Measurements from ENCODE around the gene GLRX2. TPM values are rescaled to one million over a fixed set of nuclear protein-coding genes. Genes with fewer than 3 reads are reported as not detected.

Gene GLRX2
- total RNA-seq (2014; rRNA removed; shearing (Covaris generic)): 10.6 and 11.0 TPM in 2 replicates
- total RNA-seq (2022): 21.9 and 24.0 TPM in 2 replicates
- Bru-seq, nascent RNA: percentile 61 among the genes with signal in this experiment
- percentile 59 among the genes with signal in this experiment for BruChase-seq, experiment 1, labeled RNA remaining after a 6-hour chase
- percentile 56 among the genes with signal in this experiment for BruChase-seq, experiment 2, labeled RNA remaining after a 2-hour chase
- long read RNA-seq, transcript GLRX2-201 (4 exons, 701 nt): major isoform, 16 of 17 reads
- long read RNA-seq, partial matches to known transcripts: 1 of 17 reads
- long read RNA-seq, other reads (novel, unspliced or antisense): 0 of 17 reads

GRCh38 chr1:193104907-193105820 is at the start of gene GLRX2:
GLRX2 (minus strand) TSS chr1:193105414; CDS start chr1:193105382, 32 bp downstream.
- CTCF ChIA-PET (ENCODE audit: unreplicated experiment): interaction anchor here (0.6 to 1.0 kb wide), 2 partner anchors 46 kb away, joined by 3 to 7 read pairs; partner anchors contain the start of gene UCHL5
- peak within 1 kb of the TSS; percentile 92 for H3K4me2 ChIP-seq (ENCODE audit: low read length)
- TF ChIP-seq EZH2phosphoT487 (IDR thresholded peaks at IDR 0.05; ENCODE audit: borderline replicate concordance, low read depth, low read length) (no peak), CTCF (conservative IDR thresholded peaks at IDR 0.05; ENCODE audit: low read length) (peak; percentile 42)
- POLR2A ChIA-PET: interaction anchor here (0.5 to 3.9 kb wide), 10 partner anchors 8 to 477 kb away, joined by 3 to 18 read pairs (median 5); partner anchors contain the start of genes RO60 and UCHL5
- DNase-seq (ENCODE audit: low spot score): peak; percentile 75
- intact Hi-C loops (cut with micrococcal nuclease; ENCODE audit: unreplicated experiment): loop anchor here (1.0 kb wide), 2 partner anchors 16 to 46 kb away; partner anchors contain the start of genes RO60 and UCHL5
- no peaks in the 10 kb centered on the region for H3K9me3 ChIP-seq (ENCODE audit: low read length)
- peak within 1 kb of the TSS; percentile 97 for H2AFZ ChIP-seq (ENCODE audit: low read length)
- BruUV-seq (replicated peaks): no TSS peak
- H3K4me1 ChIP-seq (ENCODE audit: insufficient read depth, low read length, poor library complexity, severe bottlenecking): peaks cover 15% of the 10 kb centered on the region
- H3K27ac ChIP-seq (ENCODE audit: low read depth, low read length, poor library complexity, severe bottlenecking): peak within 1 kb of the TSS; percentile 23
- no peaks in the 10 kb centered on the region for H4K20me1 ChIP-seq (ENCODE audit: insufficient read depth, low read length)
- H3K79me2 ChIP-seq (ENCODE audit: insufficient read depth, low read depth, low read length): no peaks in the 10 kb centered on the region
- H3K36me3 ChIP-seq (ENCODE audit: insufficient read depth, low read length): peaks cover 10% of the 10 kb centered on the region
- peak within 1 kb of the TSS; percentile 84 for H3K4me3 ChIP-seq (ENCODE audit: low read depth, low read length, poor library complexity, severe bottlenecking)
- no peaks in the 10 kb centered on the region for H3K9me2 ChIP-seq (ENCODE audit: insufficient read depth, low read length)

- no peak for DNase-seq (ENCODE audit: low spot score)
- ChIA-PET POLR2A (interaction anchor here (0.7 kb wide), 1 partner anchor 11 kb away, joined by 4 read pairs; no protein-coding TSS in a partner anchor), CTCF (ENCODE audit: unreplicated experiment) (no interaction called here)
- no TSS peak for BruUV-seq (replicated peaks)
- no peak overlapping the region for H3K4me3 ChIP-seq (ENCODE audit: low read depth, low read length, poor library complexity, severe bottlenecking)
- no peaks in the 10 kb centered on the region for H3K9me2 ChIP-seq (ENCODE audit: insufficient read depth, low read length)
- H3K4me1 ChIP-seq (ENCODE audit: insufficient read depth, low read length, poor library complexity, severe bottlenecking): no peaks in the 10 kb centered on the region
- no peak overlapping the region for H2AFZ ChIP-seq (ENCODE audit: low read length)
- H4K20me1 ChIP-seq (ENCODE audit: insufficient read depth, low read length): no peaks in the 10 kb centered on the region
- H3K79me2 ChIP-seq (ENCODE audit: insufficient read depth, low read depth, low read length): peaks cover 14% of the 10 kb centered on the region; the same call in 1 of the 2 replicates
- TF ChIP-seq CTCF (conservative IDR thresholded peaks at IDR 0.05; ENCODE audit: low read length): no peak
- TF ChIP-seq EZH2phosphoT487 (IDR thresholded peaks at IDR 0.05; ENCODE audit: borderline replicate concordance, low read depth, low read length): no peak
- no peak overlapping the region for H3K4me2 ChIP-seq (ENCODE audit: low read length)
- intact Hi-C loops (cut with micrococcal nuclease; ENCODE audit: unreplicated experiment): loop anchor here (10.0 kb wide), 1 partner anchor 250 kb away; no protein-coding TSS in a partner anchor
- H3K36me3 ChIP-seq (ENCODE audit: insufficient read depth, low read length): peaks cover 87% of the 10 kb centered on the region
- no peaks in the 10 kb centered on the region for H3K9me3 ChIP-seq (ENCODE audit: low read length)
- H3K27ac ChIP-seq (ENCODE audit: low read depth, low read length, poor library complexity, severe bottlenecking): no peak overlapping the region
These were observed 39.8 kb upstream of the GLRX2 start for GRCh38 chr1:193144999-193145398.

Measured in OCI-LY7 (cell line).